ENCODE measurements around the gene PLCB1.
"Not testable (repeated sequence)": the region's sequence is repeated elsewhere in the genome, so short reads cannot be mapped to it uniquely, and the experiment has no call there.

PLCB1 gene

GRCh38 chr20:8373579-8373978 lies 241.5 kb downstream of the PLCB1 start:
- no peak for DNase-seq

- no peak for DNase-seq
Observed at GRCh38 chr20:8375898-8376297, 243.8 kb downstream of the PLCB1 start.

- no peak for DNase-seq
Observed at GRCh38 chr20:8376940-8377339, 244.9 kb downstream of the PLCB1 start.

GRCh38 chr20:8379125-8379524 lies 247.1 kb downstream of the PLCB1 start:
- DNase-seq, result not testable (repeated sequence)

GRCh38 chr20:8385247-8385646 lies 253.2 kb downstream of the PLCB1 start:
- no peak for DNase-seq

GRCh38 chr20:8386991-8387390 lies 254.9 kb downstream of the PLCB1 start:
- DNase-seq, result no peak

GRCh38 chr20:8388141-8388540 lies 256.1 kb downstream of the PLCB1 start:
- no peak for DNase-seq

- no peak for DNase-seq
Observed at GRCh38 chr20:8388707-8389106, 256.6 kb downstream of the PLCB1 start.

- no peak for DNase-seq
Observed at GRCh38 chr20:8389381-8390036, 257.4 kb downstream of the PLCB1 start.

GRCh38 chr20:8390037-8390433 lies 258.0 kb downstream of the PLCB1 start:
- DNase-seq, result no peak

- no peak for DNase-seq
Observed at GRCh38 chr20:8390500-8390899, 258.4 kb downstream of the PLCB1 start.

GRCh38 chr20:8393381-8393780 lies 261.3 kb downstream of the PLCB1 start:
- no peak for DNase-seq

- DNase-seq, result no peak
Observed at GRCh38 chr20:8394308-8394945, 262.4 kb downstream of the PLCB1 start.

GRCh38 chr20:8395956-8396355 lies 263.9 kb downstream of the PLCB1 start:
- DNase-seq, result no peak

GRCh38 chr20:8398263-8399051 lies 266.4 kb downstream of the PLCB1 start:
- DNase-seq, result no peak

- DNase-seq, result no peak
Observed at GRCh38 chr20:8399947-8400346, 267.9 kb downstream of the PLCB1 start.

- DNase-seq, result no peak
Observed at GRCh38 chr20:8400486-8400885, 268.4 kb downstream of the PLCB1 start.

GRCh38 chr20:8401556-8401955 lies 269.5 kb downstream of the PLCB1 start:
- DNase-seq, result no peak

GRCh38 chr20:8402798-8403197 lies 270.7 kb downstream of the PLCB1 start:
- no peak for DNase-seq

GRCh38 chr20:8404912-8405635 lies 273.0 kb downstream of the PLCB1 start:
- DNase-seq, result no peak

- no peak for DNase-seq
Observed at GRCh38 chr20:8406391-8406790, 274.3 kb downstream of the PLCB1 start.

- no peak for DNase-seq
Observed at GRCh38 chr20:8408587-8409307, 276.7 kb downstream of the PLCB1 start.

- no peak for DNase-seq
Observed at GRCh38 chr20:8413691-8414090, 281.6 kb downstream of the PLCB1 start.
